ENCODE measurements around the gene ADSS2.

- TF ChIP-seq, protein P1, sequence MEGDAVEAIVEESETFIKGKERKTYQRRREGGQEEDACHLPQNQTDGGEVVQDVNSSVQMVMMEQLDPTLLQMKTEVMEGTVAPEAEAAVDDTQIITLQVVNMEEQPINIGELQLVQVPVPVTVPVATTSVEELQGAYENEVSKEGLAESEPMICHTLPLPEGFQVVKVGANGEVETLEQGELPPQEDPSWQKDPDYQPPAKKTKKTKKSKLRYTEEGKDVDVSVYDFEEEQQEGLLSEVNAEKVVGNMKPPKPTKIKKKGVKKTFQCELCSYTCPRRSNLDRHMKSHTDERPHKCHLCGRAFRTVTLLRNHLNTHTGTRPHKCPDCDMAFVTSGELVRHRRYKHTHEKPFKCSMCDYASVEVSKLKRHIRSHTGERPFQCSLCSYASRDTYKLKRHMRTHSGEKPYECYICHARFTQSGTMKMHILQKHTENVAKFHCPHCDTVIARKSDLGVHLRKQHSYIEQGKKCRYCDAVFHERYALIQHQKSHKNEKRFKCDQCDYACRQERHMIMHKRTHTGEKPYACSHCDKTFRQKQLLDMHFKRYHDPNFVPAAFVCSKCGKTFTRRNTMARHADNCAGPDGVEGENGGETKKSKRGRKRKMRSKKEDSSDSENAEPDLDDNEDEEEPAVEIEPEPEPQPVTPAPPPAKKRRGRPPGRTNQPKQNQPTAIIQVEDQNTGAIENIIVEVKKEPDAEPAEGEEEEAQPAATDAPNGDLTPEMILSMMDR (IDR thresholded peaks at IDR 0.05; ENCODE audit: insufficient read depth, low read length): no peak
- no peak for TF ChIP-seq POLR2AphosphoS5 (IDR thresholded peaks at IDR 0.05; ENCODE audit: low read depth)
- no peak for TF ChIP-seq REST (IDR thresholded peaks at IDR 0.05; ENCODE audit: insufficient replicate concordance, low read depth)
Observed at GRCh38 chr1:244413736-244414135, 38.0 kb downstream of the ADSS2 start.
